Left ventricle myocardium superior (tissue), 1 donor: ENCODE measurements around the gene SLC5A1. TPM values are rescaled to one million over a fixed set of nuclear protein-coding genes. Genes with fewer than 3 reads are reported as not detected.
"Not testable (repeated sequence)": the region's sequence is repeated elsewhere in the genome, so short reads cannot be mapped to it uniquely, and the experiment has no call there.

Source experiments
- ATAC-seq: fragments of 200-7000 bp; cut with Tn5 transposase; one replicate; pipeline ENCODE4 v1.9.1; 2020; ENCODE audit warnings: mild to moderate bottlenecking, moderate library complexity
- DNase-seq: peaks from one replicate; pipeline ENCODE4 v3.0.0-alpha.2; 2020
- intact Hi-C: fragments of 100-400 bp; cut with micrococcal nuclease; formaldehyde crosslinking; loops from one replicate; pipeline ENCODE4 v1.11.0; 2022
- total RNA-seq: library from RNA; stranded (reverse); fragmentation: NEBNext Ultra II Directional; extraction: Animal tissue kit (Norgen Biotek cat#: 25700); gene quantifications from one replicate; pipeline ENCODE4 v1.2.1, GENCODE V29; 2021
- donor health status: DM: no; HTN: yes; CAD: no; lungs with severe emphysema.

The SLC5A1 gene
- total RNA-seq, 1 donor from 2014 or later: 223 TPM

GRCh38 chr22:32132783-32133182, 89.7 kb downstream of the SLC5A1 start:
- no peak for DNase-seq
- no peak for ATAC-seq
- intact Hi-C loops: no loop called here

DNA sequence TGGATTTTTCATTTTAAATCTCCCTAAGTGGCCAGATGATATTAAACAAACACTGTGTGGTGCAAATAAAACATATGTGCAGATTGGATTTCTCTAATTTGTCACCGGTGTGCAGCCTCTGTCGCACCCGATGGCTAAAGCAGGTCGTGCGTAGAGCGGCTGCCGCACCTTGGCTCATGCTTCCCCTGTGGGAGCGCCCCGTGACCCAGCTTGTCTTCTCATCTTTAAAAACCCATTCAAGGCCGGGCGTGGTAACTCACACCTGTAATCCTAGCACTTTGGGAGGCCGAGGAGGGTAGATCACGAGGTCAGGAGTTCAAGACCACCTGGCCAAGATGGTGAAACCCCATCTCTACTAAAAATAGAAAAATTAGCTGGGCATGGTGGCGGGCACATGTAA, 91.7 kb downstream of the SLC5A1 start:
- ATAC-seq, intact Hi-C loops, DNase-seq: not testable (repeated sequence)

DNA sequence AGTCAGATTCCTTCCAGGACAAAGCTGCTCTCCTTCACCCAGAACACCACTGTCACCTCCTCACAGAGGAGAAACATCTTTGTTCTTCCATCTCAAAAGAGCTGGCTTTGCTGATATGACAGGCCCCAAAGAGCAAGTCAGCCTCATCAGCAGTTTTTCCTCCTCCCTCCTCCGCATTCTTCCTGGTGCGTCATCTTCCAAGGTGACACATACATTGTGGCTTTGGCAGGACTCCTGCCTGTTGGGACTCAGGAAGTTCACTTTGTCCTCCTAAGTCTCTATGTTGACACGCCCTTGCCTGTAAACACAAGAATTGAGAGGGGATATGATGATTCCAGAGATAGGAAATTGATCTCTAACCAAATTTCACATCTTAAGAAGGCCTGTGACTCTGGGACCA, 92.9 kb downstream of the SLC5A1 start:
- DNase-seq, intact Hi-C loops: not testable (repeated sequence)
- peak; percentile 33 for ATAC-seq

DNA sequence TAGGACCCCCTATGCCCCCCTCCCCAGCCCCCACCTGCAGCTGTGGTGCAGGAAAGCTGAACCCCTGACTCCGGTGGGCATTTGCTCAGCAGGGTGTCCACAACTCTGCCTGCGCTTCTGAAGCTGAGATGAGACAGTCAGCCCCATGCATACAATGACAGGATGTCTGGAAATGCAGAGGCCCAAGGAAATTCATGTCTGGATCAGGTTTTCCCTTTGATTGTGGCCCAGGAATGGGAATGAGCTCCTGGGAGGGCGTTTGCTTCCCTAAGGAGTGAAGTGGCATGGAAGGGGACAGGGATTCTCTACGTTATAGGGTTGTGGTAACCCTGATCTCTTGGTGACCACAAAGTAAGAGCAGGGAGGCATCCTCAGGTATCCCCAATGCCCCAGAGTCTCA, 93.8 kb downstream of the SLC5A1 start:
- intact Hi-C loops, ATAC-seq, DNase-seq: not testable (repeated sequence)

GRCh38 chr22:32137731-32138324, 94.8 kb downstream of the SLC5A1 start:
- intact Hi-C loops: not testable (repeated sequence)

GRCh38 chr22:32138576-32138975, 95.5 kb downstream of the SLC5A1 start:
- ATAC-seq, intact Hi-C loops, DNase-seq: not testable (repeated sequence)

More at GRCh38 chr22:32137731-32138324, 94.8 kb downstream of the SLC5A1 start:
- ATAC-seq: peak; percentile 15
- DNase-seq: not testable (repeated sequence)

GRCh38 chr22:32140688-32141087, 97.6 kb downstream of the SLC5A1 start:
- intact Hi-C loops, DNase-seq: not testable (repeated sequence)
- ATAC-seq: peak; percentile 64

GRCh38 chr22:32142600-32142999, 99.5 kb downstream of the SLC5A1 start:
- no peak for ATAC-seq
- intact Hi-C loops: no loop called here
- no peak for DNase-seq

GRCh38 chr22:32144496-32145274, 101.6 kb downstream of the SLC5A1 start:
- no peak for DNase-seq
- intact Hi-C loops: no loop called here
- ATAC-seq: peak; percentile 18

DNA sequence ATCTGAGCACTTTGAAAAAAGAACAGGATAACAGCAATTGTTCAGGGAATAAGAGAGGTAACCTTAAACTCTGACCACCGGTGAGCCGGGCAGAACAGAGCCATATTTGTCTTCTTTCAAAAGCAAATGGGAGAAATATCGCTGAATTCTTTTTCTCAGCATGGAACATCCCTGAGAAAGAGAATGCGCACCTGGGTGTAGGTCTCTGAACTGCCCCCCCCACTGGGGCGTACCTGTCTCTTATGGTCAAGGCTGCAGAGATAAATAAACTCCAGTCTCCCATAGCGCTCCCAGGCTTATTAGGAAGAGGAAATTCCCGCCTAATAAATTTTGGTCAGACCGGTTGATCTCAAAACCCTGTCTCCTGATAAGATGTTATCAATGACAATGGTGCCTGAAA, 104.1 kb downstream of the SLC5A1 start:
- ATAC-seq, DNase-seq, intact Hi-C loops: not testable (repeated sequence)

- DNase-seq, ATAC-seq, intact Hi-C loops: not testable (repeated sequence)
Measured at GRCh38 chr22:32148372-32148771, 105.3 kb downstream of the SLC5A1 start.

- intact Hi-C loops, ATAC-seq: not testable (repeated sequence)
Measured at GRCh38 chr22:32150647-32151046, 107.6 kb downstream of the SLC5A1 start.

GRCh38 chr22:32151641-32152040, 108.6 kb downstream of the SLC5A1 start:
- DNase-seq, intact Hi-C loops, ATAC-seq: not testable (repeated sequence)

More at GRCh38 chr22:32150647-32151046, 107.6 kb downstream of the SLC5A1 start:
- DNase-seq: not testable (repeated sequence)

GRCh38 chr22:32154727-32155126, 111.7 kb downstream of the SLC5A1 start:
- intact Hi-C loops, DNase-seq, ATAC-seq: not testable (repeated sequence)

DNA sequence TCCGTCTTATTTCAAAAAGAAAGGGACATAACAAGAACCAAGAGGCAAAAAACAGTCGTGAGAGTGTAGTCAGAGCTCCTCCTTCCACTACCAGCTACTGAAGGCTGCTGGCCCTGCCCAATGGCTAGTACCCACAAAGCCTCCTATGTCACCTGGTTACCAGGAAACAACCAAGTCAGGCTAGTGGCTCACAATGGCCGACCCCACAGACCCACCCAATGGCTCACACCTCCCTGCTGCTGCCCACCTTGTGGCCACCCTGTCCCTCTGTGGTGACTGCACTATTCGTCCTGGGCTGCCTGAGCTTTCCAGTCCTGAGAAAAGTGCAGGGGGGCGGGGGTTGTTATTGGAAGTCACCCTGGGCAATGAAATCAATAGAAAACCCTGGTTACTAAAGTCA, 114.6 kb downstream of the SLC5A1 start:
- intact Hi-C loops, ATAC-seq, DNase-seq: not testable (repeated sequence)

GRCh38 chr22:32158712-32159533, 115.9 kb downstream of the SLC5A1 start, which contains the start of gene C22orf42:
C22orf42 (minus strand) TSS chr22:32159303; CDS start chr22:32159215, 88 bp downstream.
- no peak for DNase-seq
- intact Hi-C loops: no loop called here
- ATAC-seq: no peak

- intact Hi-C loops, ATAC-seq: not testable (repeated sequence)
Measured at GRCh38 chr22:32160411-32160810, 117.3 kb downstream of the SLC5A1 start.

More at GRCh38 chr22:32160411-32160810, 117.3 kb downstream of the SLC5A1 start:
- DNase-seq: not testable (repeated sequence)
